NCI-H2029 (cell line): ENCODE data around the gene LGALS4.
"Not testable (repeated sequence)": the region's sequence is repeated elsewhere in the genome, so short reads cannot be mapped to it uniquely, and the experiment has no call there.

Source experiments
- DNase-seq: peaks from one replicate; lab custom pipeline; 2025; lab: John Stamatoyannopoulos, UW

LGALS4 gene

DNA sequence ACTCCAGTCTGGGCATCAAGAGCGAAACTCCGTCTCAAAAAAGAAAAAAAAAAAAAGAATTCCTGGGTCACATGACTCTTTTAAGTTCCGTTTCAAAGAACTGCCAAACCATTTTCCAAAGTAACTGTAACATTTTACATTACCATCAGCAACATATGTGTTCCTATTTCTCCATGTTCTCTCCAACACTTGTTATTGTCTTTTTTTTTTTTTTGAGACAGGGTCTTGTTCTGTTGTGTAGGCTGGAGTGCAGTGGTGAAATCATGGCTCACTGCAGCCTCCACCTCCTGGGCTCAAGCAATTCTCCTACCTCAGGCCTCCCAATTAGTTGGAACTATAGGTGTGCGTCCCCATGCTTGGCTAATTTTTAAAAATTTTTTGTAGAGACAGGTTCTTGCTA, 17.2 kb downstream of the LGALS4 start:
- DNase-seq = no peak

DNA sequence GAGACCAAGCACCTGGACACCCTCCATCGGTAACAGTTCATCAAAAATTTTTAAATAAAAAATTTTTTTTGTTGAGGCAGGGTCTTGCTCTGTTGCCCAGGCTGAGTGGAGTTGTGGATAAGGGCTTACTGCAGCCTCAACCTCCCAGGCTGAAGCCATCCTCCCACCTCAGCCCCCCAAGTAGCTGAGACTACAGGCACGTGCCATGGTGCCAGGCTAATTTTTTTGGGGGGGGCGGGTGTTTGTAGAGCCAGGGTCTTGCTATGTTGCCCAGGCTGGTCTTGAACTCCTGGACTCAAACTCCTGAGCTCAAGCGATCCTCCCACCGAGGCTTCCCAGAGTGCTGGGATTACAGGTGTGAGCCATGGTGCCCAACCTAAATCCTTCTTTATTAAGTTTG, 19.1 kb downstream of the LGALS4 start:
- no peak for DNase-seq

DNA sequence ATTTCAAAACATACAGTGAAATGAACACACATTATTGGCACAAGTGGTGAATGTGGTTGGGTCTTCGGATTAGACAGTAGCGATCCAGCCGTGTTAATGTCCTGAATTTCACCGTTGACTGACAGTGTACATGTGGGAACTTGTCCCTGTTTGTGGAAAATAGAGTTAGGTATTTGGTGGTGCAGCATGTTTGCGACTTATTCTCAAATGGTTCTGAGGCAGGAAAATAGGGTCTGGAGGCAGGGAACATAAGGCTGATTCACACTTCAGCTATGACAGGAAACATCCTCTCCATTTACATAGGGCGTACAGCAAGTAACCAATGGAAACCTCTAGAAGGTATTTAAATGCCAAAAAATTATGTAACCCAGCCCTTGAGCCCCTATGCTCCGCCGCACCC, 19.6 kb downstream of the LGALS4 start:
- DNase-seq = no peak

- DNase-seq = no peak
Measured at GRCh38 chr19:38792250-38793111, 20.3 kb downstream of the LGALS4 start.

GRCh38 chr19:38791451-38792064, 21.2 kb downstream of the LGALS4 start:
- DNase-seq = not testable (repeated sequence)

DNA sequence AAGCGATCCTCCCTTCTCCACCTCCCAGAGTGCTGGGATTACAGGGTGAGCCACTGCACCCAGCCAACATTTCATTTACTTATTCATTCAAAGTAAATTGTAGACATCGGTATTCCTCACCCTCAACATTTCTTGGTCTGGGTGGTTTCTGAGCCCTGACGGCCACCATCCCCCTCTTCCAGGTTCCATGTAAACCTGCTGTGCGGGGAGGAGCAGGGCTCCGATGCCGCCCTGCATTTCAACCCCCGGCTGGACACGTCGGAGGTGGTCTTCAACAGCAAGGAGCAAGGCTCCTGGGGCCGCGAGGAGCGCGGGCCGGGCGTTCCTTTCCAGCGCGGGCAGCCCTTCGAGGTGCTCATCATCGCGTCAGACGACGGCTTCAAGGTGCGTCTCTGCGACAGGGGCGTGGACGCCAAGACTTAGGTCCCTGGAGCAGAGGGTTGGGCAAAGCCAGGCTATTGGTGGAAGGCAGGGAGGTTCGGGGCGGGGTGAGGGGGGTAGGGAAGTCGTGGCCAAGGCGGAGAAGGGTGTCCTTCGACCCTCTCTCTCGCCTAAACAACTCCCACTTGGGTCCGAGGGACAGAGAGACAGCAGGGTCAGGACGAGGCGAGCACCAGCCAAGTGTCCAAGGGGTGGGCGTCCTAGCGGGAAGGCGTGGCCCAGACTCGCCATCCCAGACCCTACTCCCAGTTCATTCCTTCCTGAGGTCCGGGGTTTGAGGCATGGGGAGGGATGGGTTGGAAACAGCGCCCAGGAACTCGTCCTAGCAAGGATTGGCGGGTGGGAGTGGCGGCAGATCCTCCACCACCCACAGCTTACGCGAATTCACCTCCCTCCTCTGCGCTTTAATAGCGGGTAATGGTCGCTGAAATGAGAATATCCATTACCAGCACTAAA, 22.0 kb downstream of the LGALS4 start:
- not testable (repeated sequence) for DNase-seq

DNA sequence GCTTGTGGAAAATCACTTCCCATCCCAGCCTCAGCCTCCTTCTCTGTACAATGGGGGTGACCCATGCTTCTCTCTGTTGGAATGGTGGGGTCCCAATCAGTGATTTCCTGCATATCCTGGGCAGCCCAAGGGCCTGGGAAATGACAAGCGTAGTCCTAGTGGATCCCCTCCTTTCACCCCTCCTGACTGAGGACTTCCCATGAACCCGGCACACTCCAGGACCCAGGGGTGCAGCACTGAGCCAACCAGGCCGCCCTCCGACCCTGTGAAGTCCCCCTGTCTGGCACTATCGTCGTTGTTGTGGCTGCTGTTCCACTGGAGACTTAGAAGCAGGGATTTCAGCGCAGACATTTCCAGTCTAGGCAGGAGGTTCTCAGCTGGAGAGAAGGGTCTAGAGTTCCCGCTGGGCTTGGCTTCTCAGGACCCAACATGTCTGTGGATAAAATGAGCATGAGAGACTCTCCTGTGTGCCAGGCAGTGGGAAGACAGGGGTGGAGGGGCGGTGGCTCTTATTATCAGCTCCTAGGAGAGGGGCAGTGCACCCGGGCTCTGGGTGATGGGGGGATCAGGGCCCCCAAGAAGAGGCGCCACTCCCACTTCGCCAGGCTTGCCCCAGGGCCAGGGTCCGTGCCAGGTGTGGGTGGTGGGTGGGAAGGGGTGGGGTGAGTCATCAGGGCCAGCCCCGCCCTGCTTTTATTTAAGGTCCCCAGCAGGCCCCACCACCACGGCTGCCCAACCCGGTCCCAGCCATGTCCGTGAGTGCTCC, 24.1 kb downstream of the LGALS4 start, which contains the start of gene LGALS7B:
Gene LGALS7B (plus strand): TSS at position 723 of the 766 bp plus-strand sequence. CDS start 27 bp downstream, at position 750.
- DNase-seq = no peak

DNA sequence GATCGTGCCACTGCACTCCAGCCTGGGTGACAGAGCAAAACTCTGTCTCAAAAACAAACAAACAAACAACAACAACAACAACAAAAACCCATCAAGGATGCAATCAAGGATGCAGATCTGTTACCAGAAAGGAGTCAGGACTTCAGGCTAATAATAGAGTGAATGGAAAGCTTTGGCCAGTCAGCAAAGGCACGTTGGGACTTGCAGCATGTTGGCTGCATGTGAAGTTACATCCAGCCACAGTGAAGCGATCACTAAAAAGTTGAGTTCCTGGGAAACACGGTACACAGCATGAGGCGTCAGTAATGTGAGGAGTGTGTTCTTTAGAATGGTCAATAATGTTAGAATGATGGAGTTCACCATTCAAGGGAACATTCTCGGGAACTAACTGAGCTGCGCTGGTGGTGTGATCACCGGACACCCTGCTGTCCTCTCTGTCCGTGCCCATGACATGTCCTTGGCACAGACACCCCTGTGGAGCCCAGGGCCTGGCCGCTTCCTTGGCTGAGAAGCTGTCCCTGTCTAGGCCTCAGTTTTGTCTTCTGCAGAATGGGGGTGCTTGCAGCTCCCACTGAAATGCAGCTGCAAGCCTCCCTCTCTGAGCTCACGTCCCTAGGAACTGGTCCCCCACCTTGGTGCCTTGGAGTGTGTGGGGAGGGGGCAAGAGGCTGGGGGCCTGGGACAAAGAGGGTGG, 26.0 kb downstream of the LGALS4 start:
- DNase-seq = no peak

GRCh38 chr19:38786061-38786460, 26.7 kb downstream of the LGALS4 start:
- not testable (repeated sequence) for DNase-seq

DNA sequence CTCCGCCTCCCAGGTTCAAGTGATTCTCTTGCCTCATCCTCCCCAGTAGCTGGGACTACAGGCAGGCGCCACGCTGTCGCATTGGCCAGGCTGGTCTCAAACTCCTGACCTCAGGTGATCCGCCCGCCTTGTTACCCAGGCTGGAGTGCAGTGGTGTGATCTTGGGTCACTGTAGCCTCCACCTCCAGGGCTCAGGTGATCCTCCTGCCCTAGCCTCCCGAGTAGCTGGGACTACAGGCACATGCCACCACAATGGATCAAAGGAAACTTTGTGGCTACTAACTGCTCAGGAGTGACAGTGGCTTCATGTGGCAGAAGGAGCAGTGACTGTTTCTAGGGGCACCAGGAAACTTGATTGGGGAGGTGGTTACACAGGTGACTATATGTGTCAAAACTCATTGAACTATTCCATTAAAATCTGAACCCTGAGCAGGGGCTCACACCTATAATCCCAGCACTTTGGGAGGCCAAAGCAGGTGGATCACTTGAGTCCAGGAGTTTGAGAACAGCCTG, 27.5 kb downstream of the LGALS4 start:
- no peak for DNase-seq

DNA sequence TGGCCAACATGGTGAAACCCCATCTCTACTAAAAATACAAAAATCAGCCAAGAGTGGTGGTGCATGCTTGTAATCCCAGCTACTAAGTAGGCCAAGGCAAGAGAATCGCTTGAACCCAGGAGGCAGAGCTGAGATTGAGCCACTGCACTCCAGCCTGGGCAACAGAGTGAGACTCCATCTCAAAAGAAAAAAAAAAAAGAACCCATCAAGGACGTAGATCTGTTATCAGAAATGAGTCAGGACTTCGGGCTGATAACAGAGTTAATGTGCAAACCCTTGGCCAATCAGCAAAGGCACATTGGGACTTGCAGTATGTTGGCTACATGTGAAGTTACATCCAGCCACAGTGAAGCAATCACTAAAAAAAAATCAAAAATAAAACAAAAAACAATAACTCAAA, 28.5 kb downstream of the LGALS4 start:
- DNase-seq = no peak

DNA sequence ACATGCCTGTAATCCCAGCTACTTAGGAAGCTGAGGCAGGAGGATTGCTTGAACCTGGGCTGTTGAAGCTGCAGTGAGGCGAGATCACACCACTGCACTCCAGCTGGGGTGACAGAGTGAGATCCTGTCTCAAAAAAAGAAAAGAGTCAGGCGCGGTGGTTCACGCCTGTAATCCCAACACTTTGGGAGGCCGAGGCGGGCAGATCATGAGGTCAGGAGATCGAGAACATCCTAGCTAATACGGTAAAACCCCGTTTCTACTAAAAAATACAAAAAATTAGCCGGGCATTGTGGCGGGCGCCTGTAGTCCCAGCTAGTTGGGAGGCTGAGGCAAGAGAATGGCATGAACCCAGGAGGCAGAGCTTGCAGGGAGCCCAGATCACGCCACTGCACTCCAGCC, 30.5 kb downstream of the LGALS4 start:
- DNase-seq = not testable (repeated sequence)

DNA sequence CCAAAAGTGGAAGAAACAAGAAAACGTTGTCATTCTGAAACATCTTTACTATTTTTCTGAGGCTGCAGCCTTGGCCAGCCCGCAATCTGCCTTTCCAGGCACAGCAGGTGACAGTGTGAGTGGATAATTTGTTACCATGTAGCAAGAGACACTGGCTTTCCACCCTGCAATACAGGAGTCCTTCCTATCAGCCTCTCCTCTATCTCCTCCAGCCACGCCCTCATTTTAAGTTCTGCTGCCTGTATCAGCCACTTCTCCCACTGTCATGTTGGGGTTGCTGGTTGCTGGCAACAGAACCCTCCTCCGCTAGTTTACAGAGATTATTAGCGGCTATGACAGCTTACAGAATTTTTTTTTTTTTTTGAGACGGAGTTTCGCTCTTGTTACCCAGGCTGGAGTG, 31.7 kb downstream of the LGALS4 start:
- DNase-seq = no peak

DNA sequence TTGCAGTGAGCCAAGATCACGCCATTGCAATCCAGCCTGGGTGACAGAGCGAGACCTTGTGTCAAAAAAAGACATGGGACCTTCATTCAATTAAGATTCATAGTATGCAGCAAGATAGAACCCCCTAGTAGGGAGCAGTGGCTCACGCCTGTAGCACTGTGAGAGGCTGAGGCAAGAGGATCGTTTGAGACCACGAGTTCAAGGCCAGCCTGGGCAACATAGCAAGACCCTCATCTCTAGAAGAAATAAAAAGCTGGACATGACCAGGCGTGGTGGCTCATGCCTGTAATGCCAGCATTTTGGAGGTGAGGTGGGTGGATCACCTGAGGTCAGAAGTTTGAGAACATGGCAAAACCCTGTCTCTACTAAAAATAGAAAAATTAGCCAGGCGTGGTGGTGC, 32.3 kb downstream of the LGALS4 start:
- DNase-seq = no peak

DNA sequence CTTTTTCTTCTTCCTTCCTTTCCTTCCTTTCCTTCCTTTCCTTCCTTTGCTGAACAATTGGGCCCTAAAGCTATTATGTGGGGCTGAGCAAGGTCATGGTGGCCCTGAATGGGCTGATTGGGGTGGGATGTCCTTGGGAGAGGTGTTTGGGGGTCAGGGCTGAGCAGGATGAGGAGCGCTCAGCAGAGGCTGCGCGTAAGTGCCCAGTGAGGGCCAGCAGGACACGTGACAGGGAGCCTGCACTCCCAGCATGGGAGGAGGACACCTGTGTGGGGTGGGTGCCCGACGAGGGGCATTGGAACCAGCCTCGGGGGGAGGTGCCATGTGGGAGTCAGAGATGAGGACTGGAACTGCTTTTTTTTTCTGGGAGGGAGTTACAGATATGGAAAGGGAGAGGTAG, 34.0 kb downstream of the LGALS4 start:
- no peak for DNase-seq

- DNase-seq = no peak
Measured at GRCh38 chr19:38774181-38774950, 38.4 kb downstream of the LGALS4 start.

DNA sequence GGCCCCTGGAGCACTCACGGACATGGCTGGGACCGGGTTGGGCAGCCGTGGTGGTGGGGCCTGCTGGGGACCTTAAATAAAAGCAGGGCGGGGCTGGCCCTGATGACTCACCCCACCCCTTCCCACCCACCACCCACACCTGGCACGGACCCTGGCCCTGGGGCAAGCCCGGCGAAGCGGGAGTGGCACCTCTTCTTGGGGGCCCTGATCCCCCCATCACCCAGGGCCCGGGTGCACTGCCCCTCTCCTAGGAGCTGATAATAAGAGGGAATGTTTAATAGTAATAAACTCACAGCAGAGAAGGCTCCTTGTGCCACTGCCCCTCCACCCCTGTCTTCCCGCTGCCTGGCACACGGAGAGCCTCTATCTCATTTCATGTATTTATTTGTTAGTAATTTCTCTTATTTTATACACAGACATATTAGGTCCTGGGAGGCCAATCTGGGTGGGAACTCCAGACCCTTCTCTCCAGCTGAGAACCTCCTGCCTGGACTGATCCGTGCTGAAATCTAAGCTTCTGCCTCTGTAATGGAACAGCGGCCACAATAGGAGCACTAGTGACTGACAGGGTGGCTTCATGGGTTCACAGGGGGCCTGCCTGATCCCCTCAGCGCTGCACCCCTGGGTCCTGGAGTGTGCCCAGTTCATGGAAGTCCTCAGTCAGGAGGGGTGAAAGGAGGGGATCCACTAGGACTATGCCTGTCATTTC, 39.1 kb downstream of the LGALS4 start, which contains the start of gene LGALS7:
Gene LGALS7 (minus strand): TSS at position 49 of the 709 bp plus-strand sequence. CDS start 25 bp downstream, at position 24.
- no peak for DNase-seq

- not testable (repeated sequence) for DNase-seq
Measured at GRCh38 chr19:38771569-38771968, 41.2 kb downstream of the LGALS4 start.

- DNase-seq = not testable (repeated sequence)
Measured at GRCh38 chr19:38770949-38771275, 41.8 kb downstream of the LGALS4 start.
